Transverse colon (tissue), 4 donors: ENCODE data around the gene GRIA4.

Experiments used
- EP300 ChIP-seq: sonication (generic); formaldehyde crosslinking; IDR thresholded peaks from one replicate; pipeline ENCODE4 v1.6.1; 2017; ENCODE audit warnings: antibody characterized with exemption, low read depth
- POLR2A ChIP-seq: fragments of 450-650 bp; IDR thresholded peaks from one replicate; pipeline ENCODE4 v1.6.1; 2016; ENCODE audit warnings: antibody characterized with exemption, mild to moderate bottlenecking, moderate library complexity
- POLR2AphosphoS5 ChIP-seq, 3 donors: sonication (generic); formaldehyde crosslinking; IDR thresholded peaks; one replicate each; pipeline ENCODE4 v1.6.1; 2016; ENCODE audit warnings: antibody characterized with exemption in 3 of 3
- TF ChIP-seq, protein P1 (sequence below), 5 experiments: fragments of 200-600 bp in 3 of 5; fragments of 450-650 bp in 2 of 5; sonication (generic) in 3 of 5; IDR thresholded peaks; 1 replicate in 2 of 5; 2 replicates in 3 of 5; pipeline ENCODE4 v1.5.1; 2016 to 2017; ENCODE audit warnings: antibody characterized with exemption in 5 of 5, inconsistent platforms in 3 of 5, mild to moderate bottlenecking in 2 of 5, moderate library complexity in 1 of 5

DNA sequence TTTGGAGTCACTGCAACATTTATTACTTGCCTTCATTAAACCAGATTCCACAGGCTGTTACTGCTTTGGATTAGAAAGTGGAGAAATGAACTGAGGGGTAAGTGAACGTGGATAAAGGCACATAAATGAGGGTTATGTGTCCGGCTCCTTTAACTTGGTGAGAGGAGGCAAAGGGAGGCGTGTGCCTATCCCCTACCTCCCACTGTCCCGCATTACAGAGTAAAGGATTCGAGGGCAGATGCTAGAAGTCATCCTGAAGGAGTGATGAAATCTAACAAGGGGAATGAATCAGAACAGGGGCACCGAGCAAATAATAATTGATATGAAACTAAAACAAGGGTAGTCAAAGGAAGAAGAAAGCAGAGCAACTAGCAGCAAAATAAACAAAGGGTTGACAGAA, 147.2 kb downstream of the GRIA4 start:
- TF ChIP-seq, protein P1, sequence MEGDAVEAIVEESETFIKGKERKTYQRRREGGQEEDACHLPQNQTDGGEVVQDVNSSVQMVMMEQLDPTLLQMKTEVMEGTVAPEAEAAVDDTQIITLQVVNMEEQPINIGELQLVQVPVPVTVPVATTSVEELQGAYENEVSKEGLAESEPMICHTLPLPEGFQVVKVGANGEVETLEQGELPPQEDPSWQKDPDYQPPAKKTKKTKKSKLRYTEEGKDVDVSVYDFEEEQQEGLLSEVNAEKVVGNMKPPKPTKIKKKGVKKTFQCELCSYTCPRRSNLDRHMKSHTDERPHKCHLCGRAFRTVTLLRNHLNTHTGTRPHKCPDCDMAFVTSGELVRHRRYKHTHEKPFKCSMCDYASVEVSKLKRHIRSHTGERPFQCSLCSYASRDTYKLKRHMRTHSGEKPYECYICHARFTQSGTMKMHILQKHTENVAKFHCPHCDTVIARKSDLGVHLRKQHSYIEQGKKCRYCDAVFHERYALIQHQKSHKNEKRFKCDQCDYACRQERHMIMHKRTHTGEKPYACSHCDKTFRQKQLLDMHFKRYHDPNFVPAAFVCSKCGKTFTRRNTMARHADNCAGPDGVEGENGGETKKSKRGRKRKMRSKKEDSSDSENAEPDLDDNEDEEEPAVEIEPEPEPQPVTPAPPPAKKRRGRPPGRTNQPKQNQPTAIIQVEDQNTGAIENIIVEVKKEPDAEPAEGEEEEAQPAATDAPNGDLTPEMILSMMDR (IDR thresholded peaks at IDR 0.05): no peak
- TF ChIP-seq POLR2AphosphoS5 (IDR thresholded peaks at IDR 0.05): no peak
- no peak for TF ChIP-seq POLR2A
- TF ChIP-seq EP300: no peak
